HuH-7.5 (cell line): ENCODE results near the gene CRYL1.

Source experiments
- DNase-seq: peaks from one replicate; pipeline ENCODE4 v3.0.0; 2011; ENCODE audit warnings: low spot score

CRYL1 gene

GRCh38 chr13:20398459-20398858 lies 127.2 kb downstream of the CRYL1 start:
- no peak for DNase-seq

GRCh38 chr13:20397896-20398295 lies 127.8 kb downstream of the CRYL1 start:
- no peak for DNase-seq

GRCh38 chr13:20395061-20395916 lies 130.4 kb downstream of the CRYL1 start:
- DNase-seq, result no peak

GRCh38 chr13:20394506-20394905 lies 131.2 kb downstream of the CRYL1 start:
- DNase-seq, result no peak

- no peak for DNase-seq
Measured at GRCh38 chr13:20394169-20394501, 131.5 kb downstream of the CRYL1 start.

GRCh38 chr13:20393273-20394168 lies 132.1 kb downstream of the CRYL1 start:
- no peak for DNase-seq

- DNase-seq, result no peak
Measured at GRCh38 chr13:20392530-20392929, 133.1 kb downstream of the CRYL1 start.

GRCh38 chr13:20391597-20392452 lies 133.8 kb downstream of the CRYL1 start:
- DNase-seq, result peak; percentile 49

- DNase-seq, result no peak
Measured at GRCh38 chr13:20390526-20391175, 135.0 kb downstream of the CRYL1 start.

GRCh38 chr13:20389696-20390525 lies 135.7 kb downstream of the CRYL1 start:
- DNase-seq, result no peak

- no peak for DNase-seq
Measured at GRCh38 chr13:20388184-20388583, 137.5 kb downstream of the CRYL1 start.

- no peak for DNase-seq
Measured at GRCh38 chr13:20387441-20387971, 138.2 kb downstream of the CRYL1 start.

- no peak for DNase-seq
Measured at GRCh38 chr13:20387006-20387405, 138.7 kb downstream of the CRYL1 start.

- DNase-seq, result no peak
Measured at GRCh38 chr13:20383058-20383457, 142.6 kb downstream of the CRYL1 start.

GRCh38 chr13:20381401-20381800 lies 144.3 kb downstream of the CRYL1 start:
- DNase-seq, result no peak

- no peak for DNase-seq
Measured at GRCh38 chr13:20378721-20379120, 146.9 kb downstream of the CRYL1 start.

- DNase-seq, result no peak
Measured at GRCh38 chr13:20377720-20378119, 147.9 kb downstream of the CRYL1 start.

GRCh38 chr13:20375871-20376270 lies 149.8 kb downstream of the CRYL1 start:
- no peak for DNase-seq

- DNase-seq, result no peak
Measured at GRCh38 chr13:20373861-20374260, 151.8 kb downstream of the CRYL1 start.

GRCh38 chr13:20371825-20372224 lies 153.8 kb downstream of the CRYL1 start:
- DNase-seq, result no peak
